ENCODE results near the gene MCM7.

Gene MCM7

DNA sequence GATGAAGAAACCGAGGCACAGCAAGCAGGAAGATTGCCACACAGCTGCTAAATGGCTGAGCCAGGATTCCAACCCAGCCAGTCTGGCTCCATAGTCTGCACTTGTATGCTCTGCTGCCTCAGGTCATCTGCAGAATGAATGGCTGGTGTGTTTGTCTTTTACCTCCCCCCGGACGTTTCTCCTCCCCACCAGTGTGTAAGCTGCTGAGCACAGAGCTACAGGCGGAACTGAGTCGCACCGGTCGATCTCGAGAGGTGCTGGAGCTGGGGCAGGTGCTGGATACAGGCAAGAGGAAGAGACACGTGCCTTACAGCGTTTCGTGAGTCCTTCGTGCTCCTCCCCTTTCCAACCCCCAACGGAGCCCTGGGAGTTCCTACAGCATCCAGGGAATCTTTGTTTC is 20.9 kb upstream of the MCM7 start:
- DNase-seq, result no peak

DNA sequence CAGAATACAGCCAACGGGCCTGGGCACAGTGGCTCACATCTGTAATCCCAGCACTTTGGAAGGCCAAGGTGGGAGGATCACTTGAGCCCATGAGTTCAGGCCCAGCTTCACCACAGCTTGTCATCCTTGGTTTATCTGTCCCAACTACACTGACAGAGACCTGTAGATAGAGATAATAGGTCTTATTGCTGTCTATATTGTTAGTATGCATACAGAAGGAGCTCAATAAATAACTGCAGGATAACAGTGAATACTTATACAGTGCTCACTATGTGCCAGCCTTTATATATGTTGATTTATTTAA is 19.5 kb upstream of the MCM7 start:
- DNase-seq, result no peak

DNA sequence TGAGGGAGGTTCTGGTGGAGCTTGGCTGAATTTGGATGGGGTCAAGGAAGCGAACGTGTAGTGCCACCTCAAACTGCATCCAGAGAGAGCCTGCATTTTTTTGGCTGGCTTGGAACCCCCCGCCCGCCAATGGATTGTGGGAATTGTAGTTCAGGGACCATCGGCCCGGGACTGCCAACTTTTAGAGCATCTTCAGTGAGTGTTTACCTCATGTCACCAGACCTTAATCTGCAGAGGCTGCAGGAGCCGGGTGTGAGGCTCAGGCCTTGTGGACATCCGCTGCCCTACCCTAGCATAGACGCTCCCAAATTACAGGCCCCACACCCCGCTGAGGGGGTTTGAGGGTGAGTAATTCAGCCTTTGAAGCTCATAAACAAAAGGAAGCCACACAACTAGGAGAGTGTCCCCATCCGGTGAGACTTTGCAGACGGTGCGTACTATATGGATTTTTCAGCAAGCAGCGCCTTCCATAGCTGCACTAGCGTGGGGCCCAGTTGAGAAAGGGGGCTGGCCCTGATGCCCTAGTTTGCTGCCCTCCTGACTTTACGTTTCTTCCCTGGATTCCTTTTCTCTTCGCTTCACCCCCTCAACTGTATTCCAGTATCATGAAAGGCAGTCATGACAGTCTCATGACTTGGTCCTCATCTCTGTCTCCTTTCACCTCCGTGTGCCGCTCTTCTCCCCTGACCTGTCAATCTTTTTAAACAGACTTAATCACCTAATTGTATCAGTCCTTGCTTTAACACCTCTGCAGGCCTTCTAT is 19.0 kb upstream of the MCM7 start:
- DNase-seq, result peak; percentile 67

DNA sequence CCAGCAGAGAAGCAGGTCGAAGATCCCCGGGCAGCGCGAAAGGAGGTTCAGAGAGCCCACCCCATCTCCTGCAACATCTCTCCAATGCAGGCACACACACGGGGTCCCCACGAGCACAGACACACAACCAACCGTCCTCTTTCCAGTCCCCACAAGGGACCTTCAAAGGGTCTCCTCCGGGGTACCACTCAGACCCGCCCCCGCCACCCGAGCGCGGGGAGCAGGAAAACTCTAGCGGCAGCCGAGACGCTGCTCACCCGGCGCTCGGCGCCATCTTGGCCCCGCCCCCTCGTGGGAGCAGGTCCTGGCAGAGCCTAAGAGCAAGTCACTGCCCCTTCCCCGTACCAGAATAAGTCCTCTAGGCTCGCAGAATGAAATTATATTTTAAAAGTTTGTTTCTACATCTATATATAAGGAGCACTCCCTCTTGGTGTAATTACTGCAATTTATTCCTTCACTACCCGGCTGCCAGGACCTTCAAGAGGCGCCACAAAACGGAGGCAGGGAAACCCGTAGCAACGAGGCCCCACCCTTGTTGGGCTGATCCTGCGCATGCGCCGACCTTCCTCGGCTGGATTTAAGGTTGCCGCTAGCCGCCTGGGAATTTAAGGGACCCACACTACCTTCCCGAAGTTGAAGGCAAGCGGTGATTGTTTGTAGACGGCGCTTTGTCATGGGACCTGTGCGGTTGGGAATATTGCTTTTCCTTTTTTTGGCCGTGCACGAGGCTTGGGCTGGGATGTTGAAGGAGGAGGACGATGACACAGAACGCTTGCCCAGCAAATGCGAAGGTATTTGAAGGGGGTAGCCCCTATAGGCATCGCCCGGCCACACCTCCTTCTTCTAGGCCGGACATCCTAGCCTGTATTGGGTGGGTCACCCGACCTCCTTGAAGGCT is 18.1 kb upstream of the MCM7 start, which contains the start of the genes CNPY4 and TAF6:
TSS of gene CNPY4 (plus strand) at position 563 of the 898 bp plus-strand sequence. CDS start at position 674, 111 bp downstream.
TSS of gene TAF6 (minus strand) at position 287 of the 898 bp plus-strand sequence. CDS start 5,149 bp downstream, outside the sequence.
- DNase-seq, result peak; percentile 95

DNA sequence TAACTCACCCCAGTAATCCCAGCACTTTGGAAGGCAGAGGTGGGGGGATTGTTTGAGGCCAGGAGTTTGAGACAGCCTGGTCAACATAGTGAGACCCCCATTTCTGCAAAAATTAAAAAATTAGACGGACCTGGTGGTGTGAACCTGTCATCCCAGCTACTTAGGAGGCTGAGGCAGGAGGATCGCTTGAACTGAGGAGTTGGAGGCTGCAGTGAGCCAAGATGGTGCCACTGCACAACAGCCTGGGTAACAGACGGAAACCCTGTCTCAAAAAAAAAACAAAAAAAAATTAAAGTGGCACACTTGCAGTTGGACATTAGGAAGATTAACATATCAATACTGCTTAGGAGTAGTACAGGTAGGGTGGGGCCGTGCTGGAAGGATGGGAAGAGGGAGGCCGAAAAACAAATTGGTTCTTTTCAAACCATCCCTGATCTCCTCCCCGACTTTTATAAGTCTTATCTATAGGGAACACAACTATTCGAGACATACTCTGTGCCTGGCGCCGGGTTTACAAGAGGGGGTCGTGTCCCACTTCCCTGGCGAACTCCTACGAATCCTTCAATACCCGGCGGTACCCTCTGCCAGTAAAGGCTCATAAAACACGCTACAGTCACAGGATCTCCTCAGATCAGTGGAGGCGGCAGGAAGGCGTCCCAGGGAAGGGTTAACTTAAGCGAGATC is 17.3 kb upstream of the MCM7 start:
- DNase-seq, result no peak

DNA sequence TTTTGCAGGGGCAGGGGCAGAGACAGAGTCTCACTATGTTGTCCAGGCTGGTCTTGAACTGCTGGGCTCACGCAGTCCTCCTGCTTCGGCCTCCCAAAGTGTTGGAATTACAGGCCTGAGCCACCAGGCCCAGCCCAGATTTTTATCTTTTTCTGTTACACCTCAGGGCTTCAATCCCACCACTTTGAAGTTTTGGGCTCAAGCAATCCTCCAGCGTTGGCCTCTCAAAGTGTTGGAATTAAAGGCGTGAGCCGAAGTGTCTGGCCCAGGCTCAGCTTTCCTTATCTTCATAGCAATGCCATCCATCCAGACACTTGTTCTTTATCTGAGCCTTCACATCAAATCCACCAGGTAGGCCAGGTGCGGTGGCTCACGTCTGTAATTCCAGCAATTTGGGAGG is 13.8 kb upstream of the MCM7 start:
- no peak for DNase-seq

DNA sequence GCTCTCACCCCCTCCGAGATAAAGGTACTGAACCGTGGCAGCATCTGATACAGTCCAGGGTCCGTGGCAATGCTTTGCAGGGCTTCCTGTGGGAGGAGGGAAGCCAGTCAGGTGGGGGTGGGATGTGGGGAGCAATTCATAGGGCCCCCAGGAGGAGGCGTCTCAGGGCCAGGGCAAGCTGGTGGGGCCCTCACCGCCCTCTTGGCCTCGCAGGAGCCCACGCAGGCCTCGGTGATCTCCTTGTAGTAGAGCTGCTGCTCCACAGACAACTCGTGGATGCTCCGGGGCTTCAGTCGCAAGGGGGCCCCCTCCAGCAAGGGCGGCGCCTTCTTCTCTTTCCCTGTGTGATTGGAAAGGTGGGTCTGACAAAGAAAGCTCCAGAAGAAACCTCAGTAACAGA is 10.7 kb upstream of the MCM7 start:
- DNase-seq, result no peak

DNA sequence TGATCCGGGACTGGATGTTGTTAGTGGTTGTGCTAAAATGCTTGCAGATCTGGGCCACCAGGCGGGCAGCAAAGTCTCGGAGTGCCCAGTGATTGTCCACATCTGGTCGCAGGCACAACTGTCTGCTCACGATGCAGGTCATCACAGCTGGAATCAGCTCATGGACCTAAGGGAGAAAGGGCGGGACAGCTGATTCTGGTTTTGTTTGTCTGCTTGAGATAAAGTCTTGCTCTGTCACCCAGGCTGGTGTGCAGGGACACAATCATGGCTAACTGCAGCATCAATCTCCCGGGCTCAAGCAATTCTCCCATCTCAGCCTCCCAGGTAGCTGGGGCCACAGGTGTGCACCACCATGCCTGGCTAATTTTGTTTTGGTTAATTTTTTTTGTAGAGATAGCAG is 10.0 kb upstream of the MCM7 start:
- no peak for DNase-seq

DNA sequence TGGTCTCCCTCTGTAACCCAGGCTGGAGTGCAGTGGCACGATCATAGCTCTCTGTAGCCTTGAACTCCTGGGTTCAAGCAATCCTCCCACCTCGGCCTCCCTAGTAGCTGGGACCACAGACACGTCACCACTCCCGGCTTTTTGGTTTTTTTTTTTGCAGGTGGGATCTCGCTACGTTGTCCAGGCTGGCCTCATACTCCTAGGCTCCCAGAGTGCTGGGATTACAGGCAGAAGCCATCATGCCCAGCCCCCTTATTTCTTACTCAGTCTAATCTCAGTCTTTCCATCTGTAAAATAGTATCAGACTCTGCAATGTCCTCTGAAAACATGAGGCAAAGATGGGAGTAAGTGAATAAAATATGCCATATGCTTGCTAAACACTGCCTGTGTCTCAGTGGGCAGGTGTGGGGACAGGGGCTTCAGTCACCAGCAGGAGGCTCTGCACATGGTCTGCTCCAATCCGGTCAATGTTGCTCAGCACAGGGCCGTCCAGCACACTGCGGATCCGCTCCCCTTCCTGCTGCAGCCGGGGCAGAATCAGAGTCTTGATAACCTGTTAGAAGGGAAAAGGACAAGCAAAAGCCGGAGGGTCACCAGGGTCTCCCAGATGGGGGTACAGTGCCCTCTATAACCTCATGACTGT is 8.4 kb upstream of the MCM7 start:
- no peak for DNase-seq

DNA sequence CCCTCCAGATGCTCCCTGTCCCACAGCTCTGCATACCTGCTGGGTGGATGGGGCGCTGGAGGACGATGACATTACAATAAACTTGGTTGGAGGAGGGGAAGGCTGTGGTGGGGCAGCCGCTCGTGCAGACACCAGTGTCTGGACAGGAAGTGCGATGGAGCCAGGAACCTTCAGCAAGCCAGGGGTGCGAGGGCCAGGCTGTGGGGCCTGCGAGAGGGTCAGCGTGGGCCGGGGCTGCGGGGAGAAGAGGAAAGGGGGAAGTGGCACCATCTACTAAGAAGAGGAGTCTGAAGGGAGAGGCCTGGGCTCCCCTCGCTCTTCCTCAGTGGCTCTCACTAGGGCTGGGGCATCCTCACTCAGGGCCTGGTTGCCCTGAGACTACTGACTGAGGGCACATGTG is 6.7 kb upstream of the MCM7 start:
- no peak for DNase-seq

DNA sequence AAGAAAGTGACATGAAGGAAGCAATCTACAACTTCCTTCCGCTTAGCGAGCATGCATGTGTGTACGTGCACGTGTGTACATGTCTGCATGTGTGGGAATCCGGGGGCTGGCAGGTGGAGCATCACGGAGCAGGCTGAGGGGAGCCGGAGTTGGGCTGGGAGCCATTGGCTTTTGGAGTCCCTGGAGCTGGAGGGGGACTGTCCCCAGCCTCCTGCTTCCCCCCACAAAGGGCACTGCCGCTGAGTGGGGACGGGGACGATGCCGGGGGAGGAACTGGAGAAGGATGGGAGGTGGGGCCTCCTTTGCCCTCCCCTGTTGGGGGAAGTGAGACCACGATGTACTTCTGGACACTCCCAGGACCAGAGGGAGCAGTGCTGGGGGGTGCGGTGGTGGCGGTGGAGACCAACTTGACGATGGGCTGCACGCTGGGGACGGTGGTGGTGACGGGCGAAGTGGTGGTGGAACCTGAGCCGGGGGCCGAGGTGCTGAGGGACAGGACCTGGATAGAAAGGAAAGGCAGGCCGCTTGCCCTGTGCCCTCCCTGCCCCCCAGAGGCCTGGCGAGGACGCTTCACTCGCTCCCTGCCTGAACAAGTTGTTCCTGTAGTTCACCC is 6.0 kb upstream of the MCM7 start:
- DNase-seq, result no peak

DNA sequence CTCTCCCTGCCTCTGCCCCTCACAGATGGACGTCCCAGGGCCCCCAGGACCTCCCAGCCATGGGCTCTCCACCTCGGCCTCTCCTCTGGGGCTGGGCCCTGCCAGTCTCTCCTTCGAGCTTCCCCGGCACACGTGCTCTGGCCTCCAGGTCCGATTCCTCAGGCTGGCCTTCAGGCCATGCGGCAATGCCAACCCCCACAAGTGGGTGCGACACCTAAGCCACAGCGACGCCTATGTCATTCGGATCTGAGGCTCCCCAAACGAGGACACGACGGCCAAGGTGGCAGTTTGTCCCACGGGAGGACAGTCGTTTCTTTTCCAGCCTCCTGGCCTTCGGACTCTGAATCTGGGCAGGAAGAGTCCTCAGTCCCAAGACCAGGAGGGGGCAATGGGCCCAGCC is 5.4 kb upstream of the MCM7 start:
- no peak for DNase-seq

DNA sequence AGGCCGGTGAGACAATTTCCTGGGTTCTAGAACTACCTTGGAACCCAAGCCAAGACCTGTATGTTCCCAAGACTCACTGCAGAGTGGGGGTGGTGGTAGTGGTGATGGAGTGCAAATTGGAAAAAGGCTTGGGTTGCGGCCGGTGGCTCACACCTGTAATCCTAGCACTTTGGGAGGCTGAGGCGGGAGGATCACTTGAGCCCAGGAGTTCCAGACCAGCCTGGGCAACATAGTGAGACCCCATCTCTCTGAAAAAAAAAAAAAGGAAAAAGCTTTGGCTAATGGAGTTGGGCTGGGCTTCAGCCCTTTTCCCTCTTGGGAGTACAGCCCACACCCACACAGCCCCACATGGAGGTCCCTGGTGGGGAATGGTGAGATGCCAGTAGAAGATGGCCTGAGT is 4.3 kb upstream of the MCM7 start:
- no peak for DNase-seq

DNA sequence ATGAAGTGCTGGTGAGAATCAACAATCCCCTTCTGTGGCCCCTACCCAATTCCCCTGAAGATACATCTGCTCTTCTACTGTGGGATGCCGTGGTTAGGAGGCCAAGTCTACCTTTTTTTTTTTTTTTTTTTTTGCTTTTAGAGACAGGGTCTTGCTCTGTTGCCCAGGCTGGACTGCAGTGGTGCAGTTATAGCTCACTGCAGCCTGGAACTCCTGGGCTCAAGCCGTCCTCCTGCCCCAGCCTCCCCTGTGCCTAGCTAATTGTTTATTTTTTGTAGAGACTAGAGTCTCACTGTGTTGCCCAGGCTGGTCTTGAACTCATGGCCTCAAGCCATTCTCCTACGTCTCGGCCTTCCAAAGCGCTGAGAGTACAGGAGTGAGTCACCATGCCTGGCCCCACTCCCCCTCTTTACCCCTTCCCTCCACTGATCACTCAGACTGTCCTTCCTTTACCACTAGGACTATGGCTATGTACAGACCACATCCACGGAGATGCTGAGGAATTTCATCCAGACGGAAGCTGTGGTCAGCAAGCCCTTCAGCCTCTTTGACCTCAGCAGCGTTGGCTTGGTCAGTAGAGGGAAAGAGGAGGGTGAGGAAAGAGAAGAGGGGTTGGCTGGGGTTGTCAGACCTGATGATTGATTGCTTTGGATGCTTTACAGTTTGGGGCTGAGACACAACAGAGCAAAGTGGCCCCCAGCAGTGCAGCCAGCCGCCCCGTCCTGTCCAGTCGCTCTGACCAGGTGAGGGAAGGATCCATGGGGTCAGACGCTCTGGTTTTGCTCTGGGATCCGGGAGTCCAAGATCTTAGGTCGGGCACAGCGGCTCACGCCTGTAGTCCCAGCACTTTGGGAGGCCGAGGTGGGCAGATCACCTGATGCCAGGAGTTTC is 2.0 kb upstream of the MCM7 start:
- no peak for DNase-seq

DNA sequence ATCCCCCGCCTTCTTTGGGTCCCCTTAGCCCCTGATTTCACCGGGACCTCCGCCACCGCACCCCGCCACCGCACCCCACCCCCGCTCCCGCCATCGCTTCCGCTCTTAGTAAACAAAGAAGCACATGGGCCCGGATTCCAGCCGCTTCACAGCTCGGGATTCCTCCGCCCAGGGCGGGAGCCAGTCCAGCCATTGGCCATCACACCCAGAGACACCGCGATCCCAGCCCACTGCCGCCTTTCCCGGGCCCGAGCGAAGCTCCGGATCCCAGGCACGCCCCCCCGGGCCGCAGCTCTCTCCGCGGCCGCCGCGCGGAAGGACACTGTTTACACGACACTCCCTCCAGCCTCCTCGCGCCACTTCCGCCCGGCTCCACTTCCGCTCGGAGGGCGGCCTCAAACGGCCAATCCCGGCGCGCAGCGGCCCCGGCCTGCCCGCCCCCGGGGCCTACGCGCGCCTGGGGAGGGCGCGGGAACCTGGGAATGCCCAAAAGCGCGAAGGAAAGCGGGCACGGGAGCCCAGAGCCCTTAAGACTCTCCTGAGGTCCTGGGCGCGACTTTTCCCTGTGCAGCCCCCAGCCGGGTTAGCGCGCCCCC is 679 bp downstream of the MCM7 start:
- peak; percentile 89 for DNase-seq

DNA sequence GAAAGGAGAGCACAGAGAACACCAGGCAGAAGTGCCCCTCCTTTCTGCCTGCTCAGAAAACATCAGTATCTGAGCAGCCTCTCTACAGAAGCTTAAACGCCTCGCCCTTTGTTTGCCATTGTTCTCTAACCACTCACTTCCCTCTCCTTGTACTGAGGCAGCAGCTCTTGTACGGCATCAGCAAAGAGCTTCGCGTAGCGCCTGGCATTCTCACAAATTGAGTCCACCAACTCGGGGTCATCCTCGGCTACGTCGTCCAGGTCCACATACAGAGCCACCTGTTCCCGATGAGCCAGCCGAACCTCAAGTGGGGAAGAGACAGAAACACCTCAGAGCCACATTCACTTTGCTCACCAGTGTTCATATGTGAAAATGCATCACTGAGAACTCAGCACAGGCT is 1.7 kb downstream of the MCM7 start:
- no peak for DNase-seq

DNA sequence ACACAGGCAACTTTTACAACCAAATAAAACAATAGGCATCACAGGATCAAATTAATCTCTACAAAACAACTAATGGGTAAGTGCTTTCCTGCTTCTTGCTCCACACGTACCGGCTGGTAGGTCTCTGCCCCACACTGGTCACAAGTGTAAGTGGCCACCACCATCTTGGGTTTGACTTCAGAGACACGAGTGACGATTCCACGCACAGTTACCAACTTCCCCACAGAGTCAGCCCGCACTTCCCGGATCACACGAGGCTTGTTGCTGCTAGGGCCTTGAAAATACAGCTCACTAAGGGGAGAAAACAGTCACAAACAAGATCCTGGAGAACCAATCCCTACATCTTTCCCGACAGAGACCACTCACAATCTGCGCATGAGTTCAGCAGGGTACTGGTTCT is 2.3 kb downstream of the MCM7 start:
- DNase-seq, result no peak

DNA sequence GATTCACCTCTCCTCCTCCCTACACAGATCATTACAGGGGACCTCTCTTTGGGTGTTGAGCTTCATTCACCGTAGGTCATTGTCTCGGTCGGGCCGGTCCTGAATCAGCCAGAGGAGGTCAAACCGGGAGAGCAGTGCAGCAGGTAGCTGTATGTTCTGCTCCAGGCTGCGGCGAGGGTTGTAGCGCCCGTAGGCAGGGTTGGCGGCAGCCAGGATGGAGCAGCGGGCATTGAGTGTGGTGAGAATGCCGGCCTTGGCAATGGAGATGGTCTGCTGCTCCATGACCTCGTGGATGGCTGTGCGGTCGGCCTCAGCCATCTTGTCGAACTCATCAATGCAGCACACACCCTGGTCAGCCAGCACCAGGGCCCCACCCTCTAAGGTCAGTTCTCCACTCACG is 5.5 kb downstream of the MCM7 start:
- DNase-seq, result no peak

DNA sequence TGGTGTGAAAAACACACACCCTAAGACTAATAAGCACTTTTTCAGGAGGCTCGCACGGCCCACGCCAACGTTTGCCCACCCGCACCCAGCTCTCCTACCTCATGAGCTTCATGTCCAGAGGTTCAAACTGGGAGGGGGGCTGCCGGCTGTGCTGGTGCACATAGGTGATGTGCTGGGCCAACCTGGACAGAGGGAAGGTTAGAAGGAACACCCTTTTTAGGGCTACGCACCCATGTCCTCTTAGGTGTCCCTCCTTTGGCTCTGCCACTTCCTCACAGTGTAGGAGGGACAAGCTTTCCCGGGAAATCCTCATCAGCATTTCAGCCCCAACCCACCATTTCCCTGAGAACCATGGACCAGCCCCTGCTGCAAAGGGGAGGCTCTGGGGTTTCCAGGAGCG is 5.9 kb downstream of the MCM7 start:
- no peak for DNase-seq

DNA sequence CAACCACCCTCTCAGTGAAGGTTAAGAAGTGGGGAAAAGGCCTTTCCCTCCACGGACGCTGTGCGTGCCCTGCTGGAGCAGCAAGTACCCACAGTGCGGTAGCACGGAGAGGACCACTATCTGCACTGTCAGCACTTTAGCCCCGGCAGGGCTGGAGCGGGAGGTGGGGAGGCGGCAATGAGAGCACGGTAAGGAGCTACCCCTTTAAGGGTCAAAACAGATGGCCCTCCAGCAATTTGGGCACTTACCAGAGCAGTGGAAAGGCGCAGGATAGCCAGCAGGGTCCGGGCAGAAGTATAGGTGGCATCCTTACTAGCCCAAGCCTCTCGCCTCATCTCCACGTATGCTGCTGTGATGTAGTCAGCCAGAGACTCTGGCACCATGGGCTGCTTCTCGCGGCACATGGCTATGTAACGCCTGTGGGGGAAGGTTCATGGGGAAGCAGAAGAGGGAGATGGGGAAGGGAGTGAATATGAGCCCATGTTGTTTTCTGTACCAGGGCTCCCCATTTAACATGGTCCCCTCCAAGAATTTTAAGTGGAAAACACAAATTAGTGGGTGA is 7.2 kb downstream of the MCM7 start:
- DNase-seq, result no peak

DNA sequence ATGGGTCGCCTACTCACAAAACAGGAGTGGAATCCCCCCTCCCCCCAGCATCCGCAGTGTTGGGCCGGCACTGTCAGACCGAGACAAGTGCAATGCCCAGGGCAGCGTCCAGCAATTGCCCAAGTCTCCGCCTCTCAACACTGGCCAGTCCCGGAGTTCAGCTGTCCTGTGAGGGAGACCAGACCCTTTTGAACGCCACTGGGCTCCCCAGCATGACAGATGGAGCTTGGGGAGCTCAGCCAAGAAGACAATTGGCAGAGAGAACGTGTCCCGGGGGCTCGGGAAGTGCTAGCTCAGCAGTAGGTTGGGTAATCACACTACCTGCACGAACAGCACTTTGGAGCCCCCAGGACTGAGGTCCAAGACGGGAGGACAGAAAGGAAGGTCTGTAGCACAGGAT is 7.7 kb downstream of the MCM7 start:
- DNase-seq, result no peak
